Measurements from ENCODE around the gene WWC1. TPM values are rescaled to one million over a fixed set of nuclear protein-coding genes. Genes with fewer than 3 reads are reported as not detected.

WWC1 gene
- total and polyA plus RNA-seq, 4 donors: 48.4 to 77.0 (median 56.2) TPM

- 79 to 81% methylated on average over 3 of the region's 3 CpGs for WGBS, 2 donors
- no peak for ATAC-seq (ENCODE audit: insufficient read depth, low FRiP score)
- Histone ChIP-seq H3K9me3 (ENCODE audit: control insufficient read depth in 4 of 4, insufficient read depth in 3 of 4, low read length in 3 of 4) (no peaks in the 10 kb centered on the region), H3K9ac (ENCODE audit: insufficient read depth in 1 of 2, low read length in 2 of 2) (no peak overlapping the region), H3K27me3 (ENCODE audit: control insufficient read depth in 3 of 3, insufficient read depth in 3 of 3, low read length in 2 of 3) (no peaks in the 10 kb centered on the region), H3K4me1 (ENCODE audit: control insufficient read depth in 5 of 5, insufficient read depth in 5 of 5, low read length in 5 of 5) (peaks cover 0 to 18% (median 6%) of the 10 kb centered on the region in 5 donors), H3K36me3 (ENCODE audit: control insufficient read depth in 4 of 4, insufficient read depth in 4 of 4, low read length in 4 of 4) (no peaks in the 10 kb centered on the region), H3K4me3 (no peak overlapping the region), H3K27ac (ENCODE audit: low read depth in 1 of 2, low read length in 1 of 2) (no peak overlapping the region)
- no peak for TF ChIP-seq CTCF (IDR thresholded peaks at IDR 0.05; ENCODE audit: control extremely low read depth, extremely low read depth)
- DNase-seq: no peak
Observed at GRCh38 chr5:168273056-168273980, 18.1 kb upstream of the WWC1 start.

- no peak overlapping the region for H3K4me3 ChIP-seq
- peaks cover 0 to 11% (median 6%) of the 10 kb centered on the region in 5 donors for H3K4me1 ChIP-seq (ENCODE audit: control insufficient read depth in 5 of 5, insufficient read depth in 5 of 5, low read length in 5 of 5)
- H3K9ac ChIP-seq (ENCODE audit: insufficient read depth in 1 of 2, low read length in 2 of 2): no peak overlapping the region
- H3K36me3 ChIP-seq (ENCODE audit: control insufficient read depth in 4 of 4, insufficient read depth in 4 of 4, low read length in 4 of 4): no peaks in the 10 kb centered on the region
- ATAC-seq (ENCODE audit: insufficient read depth, low FRiP score): no peak
- no peak for TF ChIP-seq CTCF (IDR thresholded peaks at IDR 0.05; ENCODE audit: control extremely low read depth, extremely low read depth)
- no peaks in the 10 kb centered on the region for H3K9me3 ChIP-seq (ENCODE audit: control insufficient read depth in 4 of 4, insufficient read depth in 3 of 4, low read length in 3 of 4)
- no peak overlapping the region for H3K27ac ChIP-seq (ENCODE audit: low read depth in 1 of 2, low read length in 1 of 2)
- 91% methylated on average over 1 of the region's 1 CpG for WGBS, 2 donors
- no peaks in the 10 kb centered on the region for H3K27me3 ChIP-seq (ENCODE audit: control insufficient read depth in 3 of 3, insufficient read depth in 3 of 3, low read length in 2 of 3)
- peak in 1 of 3 donors; percentile 7 for DNase-seq
Observed at GRCh38 chr5:168274406-168274805, 17.0 kb upstream of the WWC1 start.

- no peak overlapping the region for H3K4me3 ChIP-seq
- ATAC-seq (ENCODE audit: insufficient read depth, low FRiP score) (no peak), DNase-seq (peak in 1 of 3 donors; percentile 2)
- no peaks in the 10 kb centered on the region for H3K4me1 ChIP-seq (ENCODE audit: control insufficient read depth in 5 of 5, insufficient read depth in 5 of 5, low read length in 5 of 5)
- TF ChIP-seq CTCF (IDR thresholded peaks at IDR 0.05; ENCODE audit: control extremely low read depth, extremely low read depth): no peak
- H3K36me3 ChIP-seq (ENCODE audit: control insufficient read depth in 4 of 4, insufficient read depth in 4 of 4, low read length in 4 of 4): no peaks in the 10 kb centered on the region
- H3K27ac ChIP-seq (ENCODE audit: low read depth in 1 of 2, low read length in 1 of 2): no peak overlapping the region
- WGBS, 2 donors: 74 to 76% methylated on average over 5 of the region's 5 CpGs
- no peaks in the 10 kb centered on the region for H3K27me3 ChIP-seq (ENCODE audit: control insufficient read depth in 3 of 3, insufficient read depth in 3 of 3, low read length in 2 of 3)
- no peaks in the 10 kb centered on the region for H3K9me3 ChIP-seq (ENCODE audit: control insufficient read depth in 4 of 4, insufficient read depth in 3 of 4, low read length in 3 of 4)
- no peak overlapping the region for H3K9ac ChIP-seq (ENCODE audit: insufficient read depth in 1 of 2, low read length in 2 of 2)
Observed at GRCh38 chr5:168275940-168276339, 15.5 kb upstream of the WWC1 start.
